GM12892 (cell line): ENCODE data around the gene OTUB1.

Experiments used
- POLR2A ChIP-seq: IDR thresholded peaks from 2 replicates; pipeline ENCODE4 v1.6.1; 2011; ENCODE audit warnings: low read depth, low read length, control low read depth
- TAF1 ChIP-seq: IDR thresholded peaks from 2 replicates; pipeline ENCODE4 v1.6.1; 2011; ENCODE audit warnings: low read depth, mild to moderate bottlenecking, control low read depth, low read length, borderline replicate concordance

GRCh38 chr11:63986156-63986931, at the start of gene OTUB1:
- TF ChIP-seq POLR2A (peak; percentile 89), TAF1 (peak; percentile 95)
